HG03064 (cell line): ENCODE data around the gene TUT7.
A peak's percentile ranks its signal among the peaks of the same experiment; 100 is the strongest.

Source experiments
- ATAC-seq: cut with Tn5 transposase; IDR thresholded peaks from one replicate; pipeline ENCODE4 v1.9.1; 2021; ENCODE audit warnings: low read depth; ENCODE audit not compliant: unreplicated experiment

Gene TUT7

GRCh38 chr9:86272221-86272620 lies 82.0 kb downstream of the TUT7 start:
- ATAC-seq, result no peak

- no peak for ATAC-seq
Measured at GRCh38 chr9:86263876-86264275, 90.3 kb downstream of the TUT7 start.

- ATAC-seq, result no peak
Measured at GRCh38 chr9:86262492-86262891, 91.7 kb downstream of the TUT7 start.

GRCh38 chr9:86259557-86259956 lies 94.7 kb downstream of the TUT7 start, which contains the start of gene C9orf153:
Gene C9orf153, minus strand, starts transcription at chr9:86259657. Its CDS starts 30,054 bp downstream, at chr9:86229603.
- ATAC-seq, result no peak

- ATAC-seq, result no peak
Measured at GRCh38 chr9:86257391-86257790, 96.8 kb downstream of the TUT7 start.

GRCh38 chr9:86256653-86257052 lies 97.6 kb downstream of the TUT7 start:
- no peak for ATAC-seq

- ATAC-seq, result no peak
Measured at GRCh38 chr9:86253577-86253976, 100.6 kb downstream of the TUT7 start.

GRCh38 chr9:86252870-86253269 lies 101.3 kb downstream of the TUT7 start:
- ATAC-seq, result no peak

GRCh38 chr9:86250123-86250522 lies 104.1 kb downstream of the TUT7 start:
- no peak for ATAC-seq

- no peak for ATAC-seq
Measured at GRCh38 chr9:86248746-86249145, 105.5 kb downstream of the TUT7 start.

- ATAC-seq, result peak; percentile 93
Measured at GRCh38 chr9:86246752-86247161, 107.5 kb downstream of the TUT7 start.

GRCh38 chr9:86242071-86242470 lies 112.1 kb downstream of the TUT7 start:
- no peak for ATAC-seq

GRCh38 chr9:86241216-86241615 lies 113.0 kb downstream of the TUT7 start:
- no peak for ATAC-seq

GRCh38 chr9:86238861-86239770 lies 115.1 kb downstream of the TUT7 start:
- ATAC-seq, result no peak
